HG03378 (cell line): Measurements from ENCODE around the gene GNB2.
"Not testable (repeated sequence)": the region's sequence is repeated elsewhere in the genome, so short reads cannot be mapped to it uniquely, and the experiment has no call there.

ENCODE experiments used
- ATAC-seq: cut with Tn5 transposase; IDR thresholded peaks from one replicate; pipeline ENCODE4 v1.9.1; 2021; ENCODE audit warnings: mild to moderate bottlenecking, moderate library complexity; ENCODE audit not compliant: unreplicated experiment

Gene GNB2

DNA sequence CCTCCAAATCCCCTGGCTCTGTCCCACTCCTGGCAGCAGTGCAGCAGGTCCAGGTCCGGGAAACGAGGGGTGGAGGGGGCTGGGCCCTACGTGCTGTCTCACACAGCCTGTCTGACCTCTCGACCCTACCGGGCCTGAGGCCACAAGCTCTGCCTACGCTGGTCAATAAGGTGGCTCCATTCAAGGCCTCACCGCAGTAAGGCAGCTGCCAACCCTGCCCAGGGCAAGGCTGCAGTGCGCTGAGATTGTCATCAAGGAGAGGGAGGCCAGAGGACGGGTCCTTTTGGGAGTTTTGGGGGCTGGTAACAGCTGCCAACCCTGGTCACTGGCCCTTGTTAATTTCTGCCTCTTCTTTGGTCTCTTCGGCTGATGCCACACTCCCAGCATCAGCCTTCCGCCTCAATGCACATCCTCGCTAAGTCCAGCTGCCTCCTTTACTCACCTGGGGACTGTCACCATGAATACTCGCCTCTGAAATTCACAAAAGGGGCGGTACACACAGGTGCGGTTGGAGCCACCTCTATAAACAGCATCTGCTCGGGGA lies 50.3 kb downstream of the GNB2 start:
- ATAC-seq: no peak

DNA sequence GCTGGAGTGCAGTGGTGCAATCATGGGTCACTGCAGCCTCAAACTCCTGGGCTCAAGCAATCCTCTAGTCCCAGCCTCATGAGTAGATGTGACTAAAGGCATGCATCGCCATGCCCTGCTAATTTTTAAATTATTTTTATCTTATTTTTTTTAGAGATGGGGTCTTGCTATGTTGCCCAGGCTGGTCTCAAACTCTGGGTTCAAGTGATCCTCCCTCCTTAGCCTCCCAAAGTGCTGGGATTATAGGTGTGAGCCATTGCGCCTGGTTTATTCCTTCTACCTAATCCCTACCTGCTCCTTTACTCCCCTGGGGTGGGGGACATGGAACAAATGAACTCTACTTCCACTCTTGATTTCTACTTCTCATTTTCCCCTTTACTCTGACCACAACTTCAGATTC lies 50.8 kb downstream of the GNB2 start:
- not testable (repeated sequence) for ATAC-seq

- ATAC-seq: no peak
Observed at GRCh38 chr7:100726996-100727761, 53.6 kb downstream of the GNB2 start.

DNA sequence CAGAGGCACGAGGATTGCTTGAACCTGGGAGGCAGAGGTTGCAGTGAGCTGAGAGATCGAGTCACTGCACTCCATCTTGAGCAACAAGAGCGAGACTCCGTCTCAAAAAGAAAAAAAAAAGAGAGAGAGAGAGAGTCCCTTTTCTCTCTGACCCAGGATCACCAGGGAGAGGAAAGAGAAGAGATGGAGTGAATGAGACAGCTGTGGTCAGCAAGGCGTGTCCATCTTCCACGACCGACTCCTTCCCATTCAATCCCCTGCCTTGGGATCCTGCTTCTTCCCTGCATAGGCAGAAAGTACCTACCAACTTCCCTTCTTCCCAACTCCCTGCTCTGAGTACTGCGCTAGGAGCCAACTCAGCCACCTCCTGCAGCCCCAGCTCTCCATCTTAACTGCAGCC lies 54.7 kb downstream of the GNB2 start:
- no peak for ATAC-seq
